ENCODE data around the gene DPP6. TPM values are rescaled to one million over a fixed set of nuclear protein-coding genes. Genes with fewer than 3 reads are reported as not detected.

DPP6 gene
- total RNA-seq, 1 donor from 2014 or later: 1.4 TPM

- H3K27ac Mint-ChIP-seq (ENCODE audit: unreplicated experiment): no peak overlapping the region
- no peak overlapping the region for H3K4me3 Mint-ChIP-seq (ENCODE audit: unreplicated experiment)
- DNase-seq (ENCODE audit: low spot score): no peak
- H3K36me3 Mint-ChIP-seq (ENCODE audit: low read depth, unreplicated experiment): no peaks in the 10 kb centered on the region
- H3K27me3 Mint-ChIP-seq (ENCODE audit: unreplicated experiment): peaks cover 7% of the 10 kb centered on the region
- H3K4me1 Mint-ChIP-seq (ENCODE audit: unreplicated experiment): peaks cover 9% of the 10 kb centered on the region
- no peak for TF ChIP-seq CTCF (IDR thresholded peaks at IDR 0.05; ENCODE audit: unreplicated experiment)
- no peaks in the 10 kb centered on the region for H3K9me3 Mint-ChIP-seq (ENCODE audit: unreplicated experiment)
Observed at GRCh38 chr7:154868921-154869320, 816.7 kb downstream of the DPP6 start.

- Mint-ChIP-seq H3K27ac (ENCODE audit: unreplicated experiment) (no peak overlapping the region), H3K9me3 (ENCODE audit: unreplicated experiment) (no peaks in the 10 kb centered on the region)
- no peak for DNase-seq (ENCODE audit: low spot score)
Observed at GRCh38 chr7:154869436-154869835, 817.2 kb downstream of the DPP6 start.

GRCh38 chr7:154871507-154871906 is 819.3 kb downstream of the DPP6 start:
- no peak for DNase-seq (ENCODE audit: low spot score)
- no peak overlapping the region for H3K27ac Mint-ChIP-seq (ENCODE audit: unreplicated experiment)

More at GRCh38 chr7:154869436-154869835, 817.2 kb downstream of the DPP6 start:
- peaks cover 7% of the 10 kb centered on the region for H3K27me3 Mint-ChIP-seq (ENCODE audit: unreplicated experiment)
- no peak overlapping the region for H3K4me3 Mint-ChIP-seq (ENCODE audit: unreplicated experiment)
- TF ChIP-seq CTCF (IDR thresholded peaks at IDR 0.05; ENCODE audit: unreplicated experiment): no peak
- H3K4me1 Mint-ChIP-seq (ENCODE audit: unreplicated experiment): peaks cover 9% of the 10 kb centered on the region
- no peaks in the 10 kb centered on the region for H3K36me3 Mint-ChIP-seq (ENCODE audit: low read depth, unreplicated experiment)

GRCh38 chr7:154871928-154872750 is 819.9 kb downstream of the DPP6 start:
- Mint-ChIP-seq H3K9me3 (ENCODE audit: unreplicated experiment) (no peaks in the 10 kb centered on the region), H3K36me3 (ENCODE audit: low read depth, unreplicated experiment) (peaks cover 4% of the 10 kb centered on the region), H3K4me1 (ENCODE audit: unreplicated experiment) (peaks cover 9% of the 10 kb centered on the region), H3K4me3 (ENCODE audit: unreplicated experiment) (no peak overlapping the region), H3K27me3 (ENCODE audit: unreplicated experiment) (peaks cover 9% of the 10 kb centered on the region), H3K27ac (ENCODE audit: unreplicated experiment) (no peak overlapping the region)
- DNase-seq (ENCODE audit: low spot score): no peak
- no peak for TF ChIP-seq CTCF (IDR thresholded peaks at IDR 0.05; ENCODE audit: unreplicated experiment)

More at GRCh38 chr7:154871507-154871906, 819.3 kb downstream of the DPP6 start:
- no peak for TF ChIP-seq CTCF (IDR thresholded peaks at IDR 0.05; ENCODE audit: unreplicated experiment)
- Mint-ChIP-seq H3K9me3 (ENCODE audit: unreplicated experiment) (no peaks in the 10 kb centered on the region), H3K27me3 (ENCODE audit: unreplicated experiment) (peaks cover 7% of the 10 kb centered on the region), H3K4me1 (ENCODE audit: unreplicated experiment) (peaks cover 9% of the 10 kb centered on the region), H3K4me3 (ENCODE audit: unreplicated experiment) (no peak overlapping the region), H3K36me3 (ENCODE audit: low read depth, unreplicated experiment) (peaks cover 4% of the 10 kb centered on the region)

- no peak for DNase-seq (ENCODE audit: low spot score)
- Mint-ChIP-seq H3K9me3 (ENCODE audit: unreplicated experiment) (no peaks in the 10 kb centered on the region), H3K4me3 (ENCODE audit: unreplicated experiment) (no peak overlapping the region), H3K36me3 (ENCODE audit: low read depth, unreplicated experiment) (peaks cover 4% of the 10 kb centered on the region), H3K27ac (ENCODE audit: unreplicated experiment) (no peak overlapping the region), H3K27me3 (ENCODE audit: unreplicated experiment) (peaks cover 11% of the 10 kb centered on the region), H3K4me1 (ENCODE audit: unreplicated experiment) (peaks cover 9% of the 10 kb centered on the region)
- TF ChIP-seq CTCF (IDR thresholded peaks at IDR 0.05; ENCODE audit: unreplicated experiment): no peak
Observed at GRCh38 chr7:154872811-154873499, 820.8 kb downstream of the DPP6 start.
